Loucy (cell line): ENCODE results near the gene SF3A1.

Experiments used
- H2AFZ ChIP-seq: fragments of 200-600 bp; sonication (generic); 2 replicates; pipeline ENCODE4 v1.6.0; 2016; ENCODE audit warnings: antibody characterized with exemption, mild to moderate bottlenecking, low read length, moderate library complexity
- H3F3A ChIP-seq: fragments of 200-600 bp; 2 replicates; pipeline ENCODE4 v1.6.0; 2016; ENCODE audit warnings: antibody characterized with exemption, low read depth, mild to moderate bottlenecking
- H3K27me3 ChIP-seq: fragments of 200-600 bp; sonication (generic); 2 replicates; pipeline ENCODE4 v1.6.1; 2014; ENCODE audit warnings: low read length, mild to moderate bottlenecking; ENCODE audit not compliant: insufficient read depth, poor library complexity, severe bottlenecking
- H3K36me3 ChIP-seq: fragments of 200-600 bp; sonication (generic); 2 replicates; pipeline ENCODE4 v1.6.1; 2016; ENCODE audit warnings: low read length; ENCODE audit not compliant: insufficient read depth
- H3K4me1 ChIP-seq: fragments of 200-600 bp; sonication (generic); 2 replicates; pipeline ENCODE4 v1.5.1; 2014; ENCODE audit warnings: low read length, mild to moderate bottlenecking; ENCODE audit not compliant: insufficient read depth, poor library complexity, severe bottlenecking
- H3K4me2 ChIP-seq: fragments of 200-600 bp; sonication (generic); 2 replicates; pipeline ENCODE4 v1.6.0; 2014; ENCODE audit warnings: antibody characterized with exemption, low read length, low read depth, mild to moderate bottlenecking; ENCODE audit not compliant: poor library complexity, severe bottlenecking
- H3K4me3 ChIP-seq: fragments of 200-600 bp; sonication (generic); 2 replicates; pipeline ENCODE4 v1.5.1; 2014; ENCODE audit warnings: low read length, mild to moderate bottlenecking, mixed read lengths; ENCODE audit not compliant: poor library complexity, severe bottlenecking
- H3K79me2 ChIP-seq: fragments of 200-600 bp; sonication (generic); 2 replicates; pipeline ENCODE4 v1.6.1; 2014; ENCODE audit warnings: low read length; ENCODE audit not compliant: insufficient read depth
- H3K9ac ChIP-seq: fragments of 200-600 bp; sonication (generic); 2 replicates; pipeline ENCODE4 v1.6.0; 2014; ENCODE audit warnings: mild to moderate bottlenecking, low read depth, low read length, moderate library complexity; ENCODE audit not compliant: poor library complexity, severe bottlenecking
- H3K9me2 ChIP-seq: fragments of 200-600 bp; sonication (generic); replicated peaks from 2 replicates; pipeline ENCODE4 v1.6.1; 2016; ENCODE audit warnings: low read depth, low read length, mixed read lengths
- H3K9me3 ChIP-seq: fragments of 200-600 bp; sonication (generic); 2 replicates; pipeline ENCODE4 v1.6.1; 2014; ENCODE audit warnings: mild to moderate bottlenecking, antibody characterized with exemption, low read length, low read depth; ENCODE audit not compliant: insufficient read depth
- H4K20me1 ChIP-seq: fragments of 200-600 bp; sonication (generic); 2 replicates; pipeline ENCODE4 v1.6.0; 2014; ENCODE audit warnings: antibody characterized with exemption, low read length, mild to moderate bottlenecking; ENCODE audit not compliant: insufficient read depth, poor library complexity, severe bottlenecking
- CTCF ChIP-seq: fragments of 200-600 bp; sonication (generic); conservative IDR thresholded peaks from 2 replicates; pipeline ENCODE4 v1.5.1; 2014; ENCODE audit warnings: mild to moderate bottlenecking, antibody characterized with exemption, low read length
- EZH2phosphoT487 ChIP-seq: fragments of 200-600 bp; IDR thresholded peaks from 2 replicates; pipeline ENCODE4 v1.6.1; 2018; ENCODE audit warnings: antibody characterized with exemption, mild to moderate bottlenecking, moderate library complexity, borderline replicate concordance

Gene SF3A1

GRCh38 chr22:30308518-30309230, 48.0 kb downstream of the SF3A1 start:
- H3K36me3 ChIP-seq, result peaks cover 7% of the 10 kb centered on the region; the same call in 1 of the 2 replicates
- peak overlapping the region; percentile 92 for H3K4me2 ChIP-seq
- peak overlapping the region; percentile 95 for H3K9ac ChIP-seq
- peaks cover 88% of the 10 kb centered on the region for H3K4me1 ChIP-seq
- H2AFZ ChIP-seq, result no peak overlapping the region
- TF ChIP-seq EZH2phosphoT487, result no peak
- no peak for TF ChIP-seq CTCF
- no peaks in the 10 kb centered on the region for H3K9me3 ChIP-seq
- peaks cover 80% of the 10 kb centered on the region for H3K79me2 ChIP-seq
- no peaks in the 10 kb centered on the region for H3K9me2 ChIP-seq
- no peaks in the 10 kb centered on the region for H3K27me3 ChIP-seq
- H3K4me3 ChIP-seq, result no peak overlapping the region
- peaks cover 24% of the 10 kb centered on the region for H3F3A ChIP-seq
- no peaks in the 10 kb centered on the region for H4K20me1 ChIP-seq

- Histone ChIP-seq H3K9me3 (no peaks in the 10 kb centered on the region), H3K27me3 (no peaks in the 10 kb centered on the region), H3K4me3 (no peak overlapping the region), H3K4me1 (peaks cover 94% of the 10 kb centered on the region), H2AFZ (no peak overlapping the region), H3K9me2 (no peaks in the 10 kb centered on the region), H3K9ac (peak overlapping the region; percentile 95), H3K79me2 (peaks cover 82% of the 10 kb centered on the region), H3F3A (peaks cover 24% of the 10 kb centered on the region), H4K20me1 (no peaks in the 10 kb centered on the region), H3K36me3 (peaks cover 13% of the 10 kb centered on the region; the same call in 1 of the 2 replicates), H3K4me2 (peak overlapping the region; percentile 92)
- no peak for TF ChIP-seq CTCF
- TF ChIP-seq EZH2phosphoT487, result no peak
Observed at GRCh38 chr22:30308093-30308492, 48.6 kb downstream of the SF3A1 start.

GRCh38 chr22:30307041-30307574, 49.6 kb downstream of the SF3A1 start:
- Histone ChIP-seq H4K20me1 (no peaks in the 10 kb centered on the region), H3K9me2 (no peaks in the 10 kb centered on the region), H3K9ac (peak overlapping the region; percentile 95), H3K4me3 (peak overlapping the region; percentile 75), H3K27me3 (no peaks in the 10 kb centered on the region), H3K79me2 (peaks cover 81% of the 10 kb centered on the region), H3K4me1 (peaks cover 94% of the 10 kb centered on the region), H3K4me2 (peak overlapping the region; percentile 92), H2AFZ (no peak overlapping the region), H3K9me3 (no peaks in the 10 kb centered on the region), H3K36me3 (peaks cover 15% of the 10 kb centered on the region; the same call in 1 of the 2 replicates), H3F3A (peaks cover 24% of the 10 kb centered on the region)
- no peak for TF ChIP-seq CTCF
- TF ChIP-seq EZH2phosphoT487, result no peak
